Measurements from ENCODE around the gene DSCAM. TPM values are rescaled to one million over a fixed set of nuclear protein-coding genes. Genes with fewer than 3 reads are reported as not detected.

Gene DSCAM
- total RNA-seq, 4 donors from 2014 or later: under 0.01 to 0.44 TPM; not detected in 2

DNA sequence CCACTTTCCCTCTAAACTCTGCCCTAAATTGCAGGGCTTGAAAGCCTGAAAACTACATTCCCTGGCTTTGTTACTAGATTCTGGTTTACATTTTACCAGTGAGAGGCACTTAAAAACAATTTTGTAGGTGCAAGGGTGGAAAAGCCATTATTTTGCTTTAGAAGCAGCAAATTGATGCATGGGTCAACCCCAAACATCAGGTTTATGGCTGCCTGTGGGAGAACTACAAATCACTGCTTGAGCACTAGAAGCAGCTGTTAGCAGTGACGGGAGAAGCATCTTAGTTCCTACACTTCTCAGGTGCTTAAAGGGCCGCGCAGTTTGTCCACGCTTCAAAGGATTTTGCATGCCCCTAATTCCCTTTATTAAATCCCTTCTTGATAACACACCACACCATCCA, 562.5 kb downstream of the DSCAM start:
- H3K27me3 ChIP-seq: no peaks in the 10 kb centered on the region
- H3K9me3 ChIP-seq: no peaks in the 10 kb centered on the region
- 58 to 64% methylated on average over 4 of the region's 4 CpGs for WGBS, 2 donors
- no peak overlapping the region for H3K27ac ChIP-seq
- no peaks in the 10 kb centered on the region for H3K4me1 ChIP-seq
- TF ChIP-seq, protein P1, sequence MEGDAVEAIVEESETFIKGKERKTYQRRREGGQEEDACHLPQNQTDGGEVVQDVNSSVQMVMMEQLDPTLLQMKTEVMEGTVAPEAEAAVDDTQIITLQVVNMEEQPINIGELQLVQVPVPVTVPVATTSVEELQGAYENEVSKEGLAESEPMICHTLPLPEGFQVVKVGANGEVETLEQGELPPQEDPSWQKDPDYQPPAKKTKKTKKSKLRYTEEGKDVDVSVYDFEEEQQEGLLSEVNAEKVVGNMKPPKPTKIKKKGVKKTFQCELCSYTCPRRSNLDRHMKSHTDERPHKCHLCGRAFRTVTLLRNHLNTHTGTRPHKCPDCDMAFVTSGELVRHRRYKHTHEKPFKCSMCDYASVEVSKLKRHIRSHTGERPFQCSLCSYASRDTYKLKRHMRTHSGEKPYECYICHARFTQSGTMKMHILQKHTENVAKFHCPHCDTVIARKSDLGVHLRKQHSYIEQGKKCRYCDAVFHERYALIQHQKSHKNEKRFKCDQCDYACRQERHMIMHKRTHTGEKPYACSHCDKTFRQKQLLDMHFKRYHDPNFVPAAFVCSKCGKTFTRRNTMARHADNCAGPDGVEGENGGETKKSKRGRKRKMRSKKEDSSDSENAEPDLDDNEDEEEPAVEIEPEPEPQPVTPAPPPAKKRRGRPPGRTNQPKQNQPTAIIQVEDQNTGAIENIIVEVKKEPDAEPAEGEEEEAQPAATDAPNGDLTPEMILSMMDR (IDR thresholded peaks at IDR 0.05): no peak
- TF ChIP-seq EP300 (IDR thresholded peaks at IDR 0.05): no peak
- H3K4me3 ChIP-seq: no peak overlapping the region
- no peak for DNase-seq (ENCODE audit: low spot score in 2 of 2)
- H3K36me3 ChIP-seq: no peaks in the 10 kb centered on the region

DNA sequence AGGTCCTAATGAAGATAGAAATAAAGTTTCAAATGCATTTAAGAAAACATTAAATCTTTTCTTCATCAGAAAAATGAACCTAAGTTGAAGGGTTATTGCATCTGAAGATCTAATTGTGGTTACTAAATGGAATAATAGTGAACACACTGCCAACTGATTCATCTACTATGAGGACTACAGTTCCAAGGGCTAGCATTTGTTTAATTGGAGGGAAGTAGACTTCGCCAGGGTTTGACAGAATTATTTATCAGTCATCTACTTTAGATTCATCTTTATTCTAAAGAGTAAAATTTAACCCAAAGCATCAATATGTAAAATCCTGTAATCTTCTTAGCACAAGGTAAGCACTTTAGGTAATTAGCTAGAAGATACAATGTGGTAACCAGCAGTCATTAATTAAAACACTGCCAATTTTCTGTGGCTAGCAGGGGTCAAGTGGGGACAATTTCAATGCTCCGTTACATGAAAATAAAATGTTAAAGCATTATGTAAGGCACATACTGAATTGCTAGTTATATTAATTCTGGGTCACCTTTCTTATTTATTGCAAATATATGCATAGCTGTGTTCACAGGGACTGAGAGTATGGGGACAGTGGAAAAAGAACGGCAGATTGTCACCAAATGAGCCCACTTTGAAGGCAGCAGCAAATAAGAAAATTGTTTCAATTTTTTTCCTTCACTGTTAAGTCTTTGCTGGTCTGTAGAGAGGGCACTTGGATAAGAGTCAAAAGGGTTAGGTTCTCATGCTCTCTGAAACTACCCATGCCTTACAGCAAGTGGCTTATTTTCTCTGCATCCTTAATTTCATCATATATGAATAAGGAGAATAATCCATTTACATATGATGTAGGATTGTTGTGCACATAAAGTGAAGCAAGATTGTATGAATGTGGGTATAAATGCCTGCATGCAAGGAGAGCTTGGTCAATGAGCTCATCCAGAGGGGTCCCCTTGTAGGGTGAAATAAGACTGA, 563.8 kb downstream of the DSCAM start:
- no peak overlapping the region for H3K27ac ChIP-seq
- H3K36me3 ChIP-seq: no peaks in the 10 kb centered on the region
- no peaks in the 10 kb centered on the region for H3K4me1 ChIP-seq
- TF ChIP-seq EP300 (IDR thresholded peaks at IDR 0.05): no peak
- no peak for TF ChIP-seq POLR2A (IDR thresholded peaks at IDR 0.05)
- TF ChIP-seq, protein P1 (IDR thresholded peaks at IDR 0.05): no peak
- no peak for DNase-seq (ENCODE audit: low spot score in 2 of 2)
- no peaks in the 10 kb centered on the region for H3K27me3 ChIP-seq
- H3K9me3 ChIP-seq: no peaks in the 10 kb centered on the region
- 65 to 70% methylated on average over 3 of the region's 3 CpGs for WGBS, 2 donors
- no peak overlapping the region for H3K4me3 ChIP-seq

DNA sequence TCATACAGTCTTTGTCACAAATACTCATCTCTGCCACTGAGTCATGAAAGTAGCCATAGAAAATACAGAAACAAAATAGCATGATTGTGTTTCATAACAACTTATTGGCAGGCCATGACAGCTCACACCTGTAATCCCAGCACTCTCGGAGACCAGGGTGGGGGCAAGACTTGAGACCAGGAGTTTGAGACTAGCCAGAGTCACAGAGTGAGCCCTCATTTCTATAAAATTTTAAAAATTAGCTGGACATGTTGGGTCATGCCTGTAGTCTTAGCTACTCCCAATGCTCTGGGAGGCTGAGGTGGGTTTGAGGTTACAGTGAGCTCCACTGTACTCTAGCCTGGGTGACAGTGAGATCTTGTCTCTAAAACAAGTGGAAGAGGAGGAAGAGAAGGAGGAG, 568.6 kb downstream of the DSCAM start:
- TF ChIP-seq, protein P1 (IDR thresholded peaks at IDR 0.05): no peak
- TF ChIP-seq EP300 (IDR thresholded peaks at IDR 0.05): no peak
- no peak for TF ChIP-seq POLR2A (IDR thresholded peaks at IDR 0.05)
- H3K4me3 ChIP-seq: no peak overlapping the region
- no peaks in the 10 kb centered on the region for H3K27me3 ChIP-seq
- no peaks in the 10 kb centered on the region for H3K4me1 ChIP-seq
- no peaks in the 10 kb centered on the region for H3K36me3 ChIP-seq
- H3K9me3 ChIP-seq: peaks cover 0 to 2% (median 0%) of the 10 kb centered on the region in 4 donors
- H3K27ac ChIP-seq: no peak overlapping the region
- no peak for DNase-seq (ENCODE audit: low spot score in 2 of 2)
- 83 to 91% methylated on average over 1 of the region's 1 CpG for WGBS, 2 donors

DNA sequence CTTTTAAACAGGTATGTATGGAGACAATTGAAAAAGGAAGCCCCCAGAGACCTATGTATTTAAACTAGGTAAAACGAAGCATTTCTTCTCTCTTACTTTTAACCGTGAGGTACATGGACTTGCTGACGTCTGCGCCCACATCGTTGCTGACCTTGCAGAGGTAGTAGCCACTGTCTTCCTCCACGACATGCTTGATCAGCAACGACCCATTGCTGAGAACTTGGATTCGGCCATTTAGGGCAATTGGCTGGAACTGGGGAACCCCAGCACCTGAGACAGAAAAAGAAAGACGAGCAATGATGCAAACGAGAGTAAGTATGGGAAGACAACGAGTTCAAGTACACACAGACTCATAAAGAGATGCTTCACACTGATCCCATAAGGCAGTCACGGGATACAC, 571.0 kb downstream of the DSCAM start:
- 83 to 87% methylated on average over 12 of the region's 12 CpGs for WGBS, 2 donors
- no peaks in the 10 kb centered on the region for H3K4me1 ChIP-seq
- no peak overlapping the region for H3K4me3 ChIP-seq
- no peaks in the 10 kb centered on the region for H3K36me3 ChIP-seq
- TF ChIP-seq EP300 (IDR thresholded peaks at IDR 0.05) (no peak), POLR2A (IDR thresholded peaks at IDR 0.05) (no peak)
- TF ChIP-seq, protein P1 (IDR thresholded peaks at IDR 0.05): no peak
- H3K27ac ChIP-seq: no peak overlapping the region
- no peak for DNase-seq (ENCODE audit: low spot score in 2 of 2)
- peaks cover 0 to 2% (median 0%) of the 10 kb centered on the region in 4 donors for H3K9me3 ChIP-seq
- no peaks in the 10 kb centered on the region for H3K27me3 ChIP-seq

DNA sequence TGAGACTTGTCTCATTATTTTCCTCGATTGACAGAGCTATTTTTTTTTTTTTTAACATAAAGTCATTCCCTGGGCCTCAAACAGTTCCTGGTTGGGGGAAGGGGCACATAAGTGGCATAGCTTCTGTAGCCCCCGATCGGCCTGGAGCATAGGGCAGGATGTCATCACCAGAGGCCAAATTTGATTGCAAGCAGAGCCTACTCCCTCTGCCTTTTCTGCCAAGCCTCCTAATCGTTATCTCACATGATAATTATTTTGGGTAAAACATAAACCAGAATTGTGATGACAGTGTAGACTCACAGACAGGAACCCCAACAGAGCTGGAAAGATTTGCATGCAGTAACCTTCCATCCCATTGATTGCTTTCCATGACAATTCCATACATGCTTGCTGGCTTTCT, 574.9 kb downstream of the DSCAM start:
- H3K4me3 ChIP-seq: no peak overlapping the region
- no peak for DNase-seq (ENCODE audit: low spot score in 2 of 2)
- WGBS, 2 donors: 38 to 43% methylated on average over 4 of the region's 4 CpGs
- H3K27me3 ChIP-seq: no peaks in the 10 kb centered on the region
- H3K9me3 ChIP-seq: no peaks in the 10 kb centered on the region
- TF ChIP-seq, protein P1 (IDR thresholded peaks at IDR 0.05): no peak
- TF ChIP-seq POLR2A (IDR thresholded peaks at IDR 0.05) (no peak), EP300 (IDR thresholded peaks at IDR 0.05) (no peak)
- no peak overlapping the region for H3K27ac ChIP-seq
- no peaks in the 10 kb centered on the region for H3K36me3 ChIP-seq
- no peaks in the 10 kb centered on the region for H3K4me1 ChIP-seq
